ENCODE measurements around the gene NKAIN4. TPM values are rescaled to one million over a fixed set of nuclear protein-coding genes. Genes with fewer than 3 reads are reported as not detected.
A peak's percentile ranks its signal among the peaks of the same experiment; 100 is the strongest.

Gene NKAIN4
- total RNA-seq, 1 experiment from 2014 or later = not detected

DNA sequence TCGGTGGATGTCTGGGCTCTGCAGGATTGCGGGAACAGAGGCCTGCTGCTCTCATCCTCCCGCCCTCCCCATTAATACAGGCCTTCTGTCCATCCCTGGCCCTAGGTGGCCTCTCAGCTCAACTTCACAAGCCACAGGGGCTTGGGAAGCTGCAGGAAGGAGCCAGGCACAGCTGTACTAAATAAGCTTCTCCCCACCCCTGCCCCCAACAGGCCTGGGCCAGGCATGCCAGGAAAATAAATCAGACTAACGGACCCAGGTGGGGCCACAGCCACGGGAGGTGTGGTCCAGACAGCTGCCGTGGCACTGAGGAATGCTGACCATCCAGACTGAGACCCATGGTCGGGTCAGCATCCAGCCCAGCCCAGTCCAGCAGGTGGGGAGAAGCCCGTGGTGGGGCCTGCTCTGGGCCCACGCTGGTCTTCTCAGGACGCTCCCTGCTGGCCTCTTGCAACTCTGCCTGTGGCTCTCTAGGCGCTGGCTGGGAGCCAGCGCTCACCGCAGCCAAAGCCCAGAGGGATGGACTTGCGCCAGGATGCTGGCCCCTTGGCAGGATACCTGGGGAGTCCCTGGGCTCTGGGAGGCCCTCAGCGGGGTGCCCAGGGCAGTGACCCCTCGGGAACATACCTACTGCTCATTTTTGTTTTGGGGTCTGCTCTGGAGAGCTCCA, 29.7 kb downstream of the NKAIN4 start:
- no peaks in the 10 kb centered on the region for H3K9me3 ChIP-seq (ENCODE audit: low read depth, low read length, poor library complexity, severe bottlenecking)
- ChIA-PET CTCF (interaction anchor here (1.3 to 2.6 kb wide), 2 partner anchors 9 to 157 kb away, joined by 3 to 25 read pairs; no protein-coding TSS in a partner anchor), POLR2A (ENCODE audit: low non-redundant PET) (no interaction called here)
- no peak for DNase-seq (ENCODE audit: low spot score)
- no peak overlapping the region for H3K27ac ChIP-seq (ENCODE audit: low read depth, low read length, poor library complexity, severe bottlenecking)
- TF ChIP-seq, protein P1, sequence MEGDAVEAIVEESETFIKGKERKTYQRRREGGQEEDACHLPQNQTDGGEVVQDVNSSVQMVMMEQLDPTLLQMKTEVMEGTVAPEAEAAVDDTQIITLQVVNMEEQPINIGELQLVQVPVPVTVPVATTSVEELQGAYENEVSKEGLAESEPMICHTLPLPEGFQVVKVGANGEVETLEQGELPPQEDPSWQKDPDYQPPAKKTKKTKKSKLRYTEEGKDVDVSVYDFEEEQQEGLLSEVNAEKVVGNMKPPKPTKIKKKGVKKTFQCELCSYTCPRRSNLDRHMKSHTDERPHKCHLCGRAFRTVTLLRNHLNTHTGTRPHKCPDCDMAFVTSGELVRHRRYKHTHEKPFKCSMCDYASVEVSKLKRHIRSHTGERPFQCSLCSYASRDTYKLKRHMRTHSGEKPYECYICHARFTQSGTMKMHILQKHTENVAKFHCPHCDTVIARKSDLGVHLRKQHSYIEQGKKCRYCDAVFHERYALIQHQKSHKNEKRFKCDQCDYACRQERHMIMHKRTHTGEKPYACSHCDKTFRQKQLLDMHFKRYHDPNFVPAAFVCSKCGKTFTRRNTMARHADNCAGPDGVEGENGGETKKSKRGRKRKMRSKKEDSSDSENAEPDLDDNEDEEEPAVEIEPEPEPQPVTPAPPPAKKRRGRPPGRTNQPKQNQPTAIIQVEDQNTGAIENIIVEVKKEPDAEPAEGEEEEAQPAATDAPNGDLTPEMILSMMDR (conservative IDR thresholded peaks at IDR 0.05; ENCODE audit: low read depth, low read length) = no peak
- TF ChIP-seq EZH2 (IDR thresholded peaks at IDR 0.05; ENCODE audit: borderline replicate concordance, low read depth, low read length, poor library complexity, severe bottlenecking) = no peak
- no peaks in the 10 kb centered on the region for H3K36me3 ChIP-seq (ENCODE audit: insufficient read depth, low read length, poor library complexity, severe bottlenecking)
- H3K4me1 ChIP-seq (ENCODE audit: insufficient read depth, low read length, poor library complexity, severe bottlenecking) = no peaks in the 10 kb centered on the region
- H3K27me3 ChIP-seq (replicated peaks; ENCODE audit: insufficient read depth, low read depth, low read length, poor library complexity) = peaks cover 14% of the 10 kb centered on the region
- intact Hi-C loops (cut with micrococcal nuclease; ENCODE audit: unreplicated experiment) = no loop called here
- no TSS peak for BruUV-seq (replicated peaks)
- H3K4me3 ChIP-seq (ENCODE audit: low read depth, low read length, poor library complexity, severe bottlenecking) = no peak overlapping the region

GRCh38 chr20:63223826-63224207, 30.4 kb downstream of the NKAIN4 start:
- H3K4me1 ChIP-seq (ENCODE audit: insufficient read depth, low read length, poor library complexity, severe bottlenecking) = no peaks in the 10 kb centered on the region
- CTCF ChIA-PET = interaction anchor here (0.6 to 2.6 kb wide), 6 partner anchors 10 to 359 kb away, joined by 3 to 25 read pairs (median 4); no protein-coding TSS in a partner anchor
- POLR2A ChIA-PET (ENCODE audit: low non-redundant PET) = no interaction called here
- DNase-seq (ENCODE audit: low spot score) = no peak
- TF ChIP-seq EZH2 (IDR thresholded peaks at IDR 0.05; ENCODE audit: borderline replicate concordance, low read depth, low read length, poor library complexity, severe bottlenecking) = no peak
- no peaks in the 10 kb centered on the region for H3K9me3 ChIP-seq (ENCODE audit: low read depth, low read length, poor library complexity, severe bottlenecking)
- no peaks in the 10 kb centered on the region for H3K36me3 ChIP-seq (ENCODE audit: insufficient read depth, low read length, poor library complexity, severe bottlenecking)
- intact Hi-C loops (cut with micrococcal nuclease; ENCODE audit: unreplicated experiment) = no loop called here
- no peak overlapping the region for H3K4me3 ChIP-seq (ENCODE audit: low read depth, low read length, poor library complexity, severe bottlenecking)
- H3K27ac ChIP-seq (ENCODE audit: low read depth, low read length, poor library complexity, severe bottlenecking) = no peak overlapping the region
- no TSS peak for BruUV-seq (replicated peaks)
- peaks cover 14% of the 10 kb centered on the region for H3K27me3 ChIP-seq (replicated peaks; ENCODE audit: insufficient read depth, low read depth, low read length, poor library complexity)

- H3K9me3 ChIP-seq (ENCODE audit: low read depth, low read length, poor library complexity, severe bottlenecking) = no peaks in the 10 kb centered on the region
- H3K4me3 ChIP-seq (ENCODE audit: low read depth, low read length, poor library complexity, severe bottlenecking) = no peak overlapping the region
- BruUV-seq (replicated peaks) = no TSS peak
- intact Hi-C loops (cut with micrococcal nuclease; ENCODE audit: unreplicated experiment) = no loop called here
- H3K27ac ChIP-seq (ENCODE audit: low read depth, low read length, poor library complexity, severe bottlenecking) = no peak overlapping the region
- CTCF ChIA-PET = interaction anchor here (0.5 to 2.6 kb wide), 11 partner anchors 10 to 1032 kb away, joined by 3 to 25 read pairs (median 4); partner anchors contain the start of gene PCMTD2
- no peaks in the 10 kb centered on the region for H3K4me1 ChIP-seq (ENCODE audit: insufficient read depth, low read length, poor library complexity, severe bottlenecking)
- DNase-seq (ENCODE audit: low spot score) = peak; percentile 46
- TF ChIP-seq, protein P1 (conservative IDR thresholded peaks at IDR 0.05; ENCODE audit: low read depth, low read length) = peak; percentile 81
- TF ChIP-seq EZH2 (IDR thresholded peaks at IDR 0.05; ENCODE audit: borderline replicate concordance, low read depth, low read length, poor library complexity, severe bottlenecking) = no peak
- peaks cover 14% of the 10 kb centered on the region for H3K27me3 ChIP-seq (replicated peaks; ENCODE audit: insufficient read depth, low read depth, low read length, poor library complexity)
- POLR2A ChIA-PET (ENCODE audit: low non-redundant PET) = interaction anchor here (0.6 kb wide), 1 partner anchor 322 kb away, joined by 5 read pairs; no protein-coding TSS in a partner anchor
- H3K36me3 ChIP-seq (ENCODE audit: insufficient read depth, low read length, poor library complexity, severe bottlenecking) = no peaks in the 10 kb centered on the region
Measured at GRCh38 chr20:63223121-63223825, 31.0 kb downstream of the NKAIN4 start.

All from A673 (cell line).